Activated effector memory CD4-positive, alpha-beta T cell treated with Interleukin-2 at 50 U/mL for 16 hours (primary cell): ENCODE results near the gene DNAJC9.
A peak's percentile ranks its signal among the peaks of the same experiment; 100 is the strongest.
"Not testable (repeated sequence)": the region's sequence is repeated elsewhere in the genome, so short reads cannot be mapped to it uniquely, and the experiment has no call there.

ENCODE experiments used
- DNase-seq: peaks from one replicate; pipeline ENCODE4 v3.0.0-alpha.2; 2020

DNAJC9 gene, protein sequence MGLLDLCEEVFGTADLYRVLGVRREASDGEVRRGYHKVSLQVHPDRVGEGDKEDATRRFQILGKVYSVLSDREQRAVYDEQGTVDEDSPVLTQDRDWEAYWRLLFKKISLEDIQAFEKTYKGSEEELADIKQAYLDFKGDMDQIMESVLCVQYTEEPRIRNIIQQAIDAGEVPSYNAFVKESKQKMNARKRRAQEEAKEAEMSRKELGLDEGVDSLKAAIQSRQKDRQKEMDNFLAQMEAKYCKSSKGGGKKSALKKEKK

GRCh38 chr10:73246646-73247508 is at the start of gene DNAJC9:
DNAJC9 (minus strand) TSS chr10:73247255; CDS start chr10:73247189, 66 bp downstream.
- peak; percentile 97 for DNase-seq

DNA sequence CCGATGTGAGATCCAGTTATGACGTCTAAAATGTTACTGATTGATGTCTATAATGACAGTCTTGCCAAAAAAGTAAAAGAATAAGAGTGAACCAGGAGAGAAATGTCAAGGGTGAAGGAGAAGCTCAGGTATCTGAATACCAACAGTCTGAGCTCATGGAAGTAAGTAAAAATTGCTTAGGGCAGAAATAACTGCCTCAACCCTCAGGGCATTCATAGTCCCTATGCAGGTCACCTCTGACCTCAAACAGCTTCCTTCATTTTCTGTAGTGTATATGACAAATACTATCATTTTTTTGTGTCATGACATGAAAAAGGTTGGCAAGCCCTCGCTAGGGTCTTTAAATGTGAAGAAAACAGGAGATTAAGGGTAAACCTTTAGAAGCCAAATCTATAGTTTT is 46.4 kb upstream of the DNAJC9 start:
- no peak for DNase-seq

DNA sequence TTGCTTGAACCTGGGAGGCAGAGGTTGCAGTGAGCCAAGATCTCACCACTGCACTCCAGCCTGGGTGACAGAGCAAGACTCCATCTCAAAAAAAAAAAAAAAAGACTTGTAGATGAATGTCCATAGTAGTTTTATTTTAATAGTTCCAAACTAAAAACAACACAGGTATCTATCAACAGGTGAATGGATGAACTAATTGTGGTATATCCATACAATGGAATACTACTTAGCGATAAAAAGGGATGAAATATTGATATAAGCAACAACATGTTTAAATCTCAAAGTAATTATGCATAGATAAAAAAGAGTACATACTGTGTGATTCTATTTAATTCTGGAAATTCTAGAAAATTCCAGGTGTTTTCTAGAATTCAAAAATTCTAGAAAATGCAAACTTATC is 42.9 kb upstream of the DNAJC9 start:
- no peak for DNase-seq

DNA sequence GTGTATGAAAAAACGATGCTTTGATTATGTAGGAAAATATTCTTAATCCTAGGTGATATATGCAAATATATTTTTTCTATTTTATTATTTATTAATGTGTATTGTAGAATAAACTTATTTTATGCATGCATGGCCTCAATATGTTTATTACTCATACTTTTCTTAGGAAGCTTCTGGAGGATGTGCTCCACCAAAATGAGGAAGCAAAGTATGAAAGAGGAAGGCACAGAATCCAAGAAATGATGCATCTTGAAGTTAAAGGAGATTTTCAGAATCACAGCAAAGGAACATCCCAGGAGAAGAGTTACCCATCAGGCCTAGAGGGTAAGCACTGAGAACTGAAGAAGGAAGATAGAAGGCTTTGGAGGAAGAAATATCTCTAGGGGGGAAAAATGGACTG is 40.4 kb upstream of the DNAJC9 start:
- DNase-seq = no peak

DNA sequence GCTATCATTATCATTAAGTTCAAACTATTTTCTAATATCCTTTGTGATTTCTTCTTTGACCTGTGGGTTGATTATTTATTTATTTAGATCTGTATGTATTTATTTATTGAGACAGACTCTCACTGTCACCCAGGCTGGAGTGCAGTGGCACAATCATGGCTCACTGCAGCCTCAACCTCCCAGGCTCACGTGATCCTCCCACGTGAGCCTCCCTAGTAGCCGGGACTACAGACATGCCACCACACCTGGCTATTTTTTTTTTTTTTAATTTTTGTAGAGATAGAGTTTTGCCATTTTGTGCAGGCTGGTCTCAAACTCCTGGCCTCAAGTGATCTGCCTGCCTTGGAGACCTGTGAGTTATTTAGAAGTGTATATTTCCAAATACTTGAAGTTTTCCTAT is 34.0 kb upstream of the DNAJC9 start:
- no peak for DNase-seq

DNA sequence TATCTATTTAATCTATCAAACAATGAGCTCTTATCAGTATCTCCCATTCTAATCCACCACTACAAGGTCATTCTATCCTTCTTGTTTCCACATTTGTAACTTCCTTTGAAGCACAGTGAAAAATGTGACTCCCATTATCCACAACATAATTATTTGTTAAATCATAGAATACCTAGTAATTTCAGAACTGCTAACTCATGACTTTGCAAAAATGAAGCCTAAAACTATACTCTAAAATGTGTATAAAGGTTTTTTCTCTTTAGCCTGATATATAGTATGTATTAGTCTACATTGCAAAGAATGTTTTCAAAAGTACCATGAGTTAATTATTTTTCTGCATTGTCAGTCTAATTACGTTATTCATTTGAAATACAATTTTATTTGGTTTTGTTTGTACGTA is 17.4 kb upstream of the DNAJC9 start:
- DNase-seq = no peak

DNA sequence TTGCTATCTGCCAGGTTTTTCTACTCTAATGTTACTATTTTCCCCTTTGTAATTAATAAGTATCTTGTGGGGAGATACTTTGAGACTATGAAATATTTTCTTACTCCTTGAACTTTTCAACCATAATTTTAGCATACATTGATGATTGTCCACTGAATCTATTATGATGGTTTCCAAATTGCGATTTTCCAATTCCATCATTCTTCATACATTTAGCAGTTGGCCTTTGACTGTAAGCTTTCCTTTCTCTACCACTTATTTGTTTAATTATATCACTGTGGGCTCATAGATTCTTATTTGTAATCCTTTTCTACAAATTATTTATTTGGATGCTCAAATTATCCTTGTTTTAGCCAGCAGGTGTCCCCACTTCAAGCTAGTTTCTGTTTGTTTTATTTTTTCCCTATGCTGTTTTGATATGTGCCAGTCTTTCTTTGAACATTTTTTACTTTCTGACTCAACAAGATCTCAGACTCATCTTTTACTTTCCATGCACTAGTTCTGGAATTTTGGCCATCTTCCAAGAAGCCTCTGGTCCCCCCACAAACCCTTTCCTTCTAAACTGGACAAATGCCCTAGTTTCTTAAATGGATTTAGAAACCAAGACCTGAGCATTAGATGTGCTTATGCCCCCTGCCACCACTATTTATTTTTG is 16.8 kb upstream of the DNAJC9 start:
- no peak for DNase-seq

DNA sequence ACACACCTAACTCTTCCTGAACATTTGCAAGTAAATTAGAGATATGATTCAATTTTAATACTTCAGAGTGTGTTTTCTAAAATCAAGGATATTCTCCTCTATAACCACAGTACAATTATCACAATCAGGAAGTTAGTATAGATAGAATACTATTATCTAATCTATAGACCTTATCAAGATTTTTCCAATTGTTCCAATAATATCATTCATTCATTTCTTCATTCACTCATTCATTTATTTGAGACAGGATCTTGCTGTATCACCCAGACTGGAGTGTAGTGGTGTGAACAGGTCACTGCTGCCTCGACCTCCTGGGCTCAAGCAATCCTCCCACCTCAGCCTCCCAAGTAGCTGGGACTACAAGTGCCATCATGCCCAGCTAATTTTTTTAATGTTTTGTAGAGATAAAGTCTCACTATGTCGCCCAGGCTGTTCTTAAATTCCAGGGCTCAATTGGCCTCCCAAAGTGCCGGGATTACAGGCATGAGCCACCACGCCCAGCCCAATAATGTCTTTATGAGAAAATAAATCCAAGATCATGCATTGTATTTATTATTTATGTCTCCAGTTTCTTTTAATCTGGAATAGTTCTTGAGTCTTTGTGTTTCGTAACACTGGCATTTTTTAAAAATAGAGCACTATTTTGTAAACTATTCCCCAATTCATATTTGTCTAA is 16.0 kb upstream of the DNAJC9 start:
- no peak for DNase-seq

DNA sequence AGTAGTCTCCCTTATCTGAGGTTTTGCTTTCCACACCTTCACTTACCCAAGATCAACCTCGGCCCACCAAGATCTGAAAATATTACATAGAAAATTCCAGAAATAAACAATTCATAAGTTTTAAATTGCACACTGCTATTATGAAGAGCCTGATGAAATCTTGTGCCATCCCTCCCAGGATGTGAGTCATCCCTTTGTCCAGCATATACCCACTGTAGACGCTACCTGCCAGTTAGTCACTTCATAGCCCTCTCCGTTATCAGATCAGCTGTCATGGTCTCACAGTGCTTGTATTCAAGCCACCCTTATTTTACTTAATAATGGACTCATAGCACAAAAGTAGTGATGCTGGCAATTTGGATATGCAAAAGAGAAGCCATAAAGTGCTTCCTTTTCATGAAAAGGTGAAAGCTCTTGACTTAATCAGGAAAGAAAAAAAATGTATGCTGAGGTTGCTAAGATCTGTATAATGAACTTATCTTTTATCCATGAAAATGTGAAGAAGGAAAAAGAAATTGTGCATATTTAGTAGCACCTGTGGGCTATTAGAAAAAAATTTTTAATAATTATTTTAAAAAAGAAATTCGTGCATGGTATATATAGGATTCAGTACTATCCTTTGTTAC is 15.2 kb upstream of the DNAJC9 start:
- DNase-seq = no peak

GRCh38 chr10:73261362-73261995 is 14.4 kb upstream of the DNAJC9 start:
- no peak for DNase-seq

DNA sequence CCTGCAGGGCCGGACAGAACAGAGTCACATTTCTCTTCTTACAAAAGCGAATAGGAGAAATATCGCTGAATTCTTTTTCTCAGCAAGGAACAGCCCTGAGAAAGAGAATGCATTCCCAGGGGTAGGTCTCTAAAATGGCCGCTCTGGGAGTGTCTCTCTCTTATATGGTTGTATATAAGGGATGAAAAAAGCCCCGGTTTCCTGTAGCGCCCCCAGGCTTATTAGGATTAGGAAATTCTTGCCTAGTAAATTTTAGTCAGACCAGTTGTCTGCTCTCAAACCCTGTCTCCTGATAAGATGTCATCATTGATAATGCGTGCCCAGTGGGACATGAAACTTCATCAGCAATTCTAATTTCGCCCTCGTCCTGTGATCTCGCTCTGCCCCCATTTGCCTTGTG is 11.6 kb upstream of the DNAJC9 start:
- not testable (repeated sequence) for DNase-seq

GRCh38 chr10:73253225-73253555 is 6.1 kb upstream of the DNAJC9 start:
- no peak for DNase-seq

- peak; percentile 92 for DNase-seq
Observed at GRCh38 chr10:73252445-73253224, 5.6 kb upstream of the DNAJC9 start, which contains the start of gene MRPS16. MRPS16 (minus strand) TSS chr10:73252644; CDS start chr10:73252482, 162 bp downstream.

DNA sequence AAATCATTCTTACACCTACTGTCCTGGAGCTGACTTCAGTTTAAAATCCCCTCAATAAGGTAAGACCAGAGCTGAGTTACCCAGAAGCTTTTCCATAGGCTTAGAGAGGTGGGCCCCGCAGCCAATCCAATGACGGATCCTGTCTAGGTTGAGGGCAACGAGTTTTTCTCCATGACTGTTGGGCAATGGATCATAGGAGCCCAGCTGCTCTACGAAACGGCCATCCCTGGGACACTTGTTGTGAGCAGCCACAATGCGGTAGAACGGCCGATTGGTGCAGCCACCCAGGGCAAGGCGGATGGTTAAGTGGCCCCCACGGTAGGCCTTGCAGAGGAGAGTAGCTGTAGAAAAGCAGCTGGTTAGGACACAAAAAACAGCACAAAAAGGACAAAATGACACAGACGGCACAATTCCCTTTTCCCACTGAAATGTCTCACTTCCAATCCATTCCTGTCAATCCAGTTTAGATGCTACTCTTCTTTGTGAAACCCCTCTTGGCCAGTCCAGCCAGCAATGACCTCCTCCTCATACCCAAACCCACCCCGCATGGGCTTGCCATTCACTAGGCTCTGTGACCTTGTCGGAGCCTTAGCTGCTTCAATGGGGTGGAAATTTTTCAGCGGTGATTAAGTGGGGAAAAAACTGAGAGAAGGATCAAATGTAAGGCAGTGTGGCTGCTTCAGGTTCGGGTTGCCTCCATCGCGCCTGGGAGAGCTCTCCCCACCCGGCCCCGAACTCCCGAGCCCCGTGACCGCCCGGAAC is 4.8 kb upstream of the DNAJC9 start:
- no peak for DNase-seq

DNA sequence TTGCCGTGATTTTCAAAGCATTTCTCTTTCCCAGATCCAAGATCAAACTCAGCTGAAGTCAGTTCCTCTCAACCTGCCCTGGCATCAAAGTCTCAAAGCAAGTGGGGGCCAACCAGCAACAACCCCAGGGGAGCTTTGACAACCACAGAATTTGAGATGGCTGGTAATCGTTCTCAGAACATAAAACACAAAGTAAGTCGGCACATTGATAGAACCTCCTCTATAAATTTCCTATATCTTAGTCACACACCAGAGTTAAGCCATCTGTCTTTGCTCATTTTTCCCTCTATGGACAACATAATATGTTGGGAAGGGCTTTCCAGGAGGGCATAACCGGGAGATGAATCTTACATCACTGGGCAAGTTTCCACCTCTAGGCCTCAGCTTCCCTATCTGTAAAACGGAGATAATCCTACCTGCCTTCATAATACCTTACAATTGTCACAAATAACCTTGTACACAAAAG is 1.2 kb upstream of the DNAJC9 start:
- no peak for DNase-seq

DNA sequence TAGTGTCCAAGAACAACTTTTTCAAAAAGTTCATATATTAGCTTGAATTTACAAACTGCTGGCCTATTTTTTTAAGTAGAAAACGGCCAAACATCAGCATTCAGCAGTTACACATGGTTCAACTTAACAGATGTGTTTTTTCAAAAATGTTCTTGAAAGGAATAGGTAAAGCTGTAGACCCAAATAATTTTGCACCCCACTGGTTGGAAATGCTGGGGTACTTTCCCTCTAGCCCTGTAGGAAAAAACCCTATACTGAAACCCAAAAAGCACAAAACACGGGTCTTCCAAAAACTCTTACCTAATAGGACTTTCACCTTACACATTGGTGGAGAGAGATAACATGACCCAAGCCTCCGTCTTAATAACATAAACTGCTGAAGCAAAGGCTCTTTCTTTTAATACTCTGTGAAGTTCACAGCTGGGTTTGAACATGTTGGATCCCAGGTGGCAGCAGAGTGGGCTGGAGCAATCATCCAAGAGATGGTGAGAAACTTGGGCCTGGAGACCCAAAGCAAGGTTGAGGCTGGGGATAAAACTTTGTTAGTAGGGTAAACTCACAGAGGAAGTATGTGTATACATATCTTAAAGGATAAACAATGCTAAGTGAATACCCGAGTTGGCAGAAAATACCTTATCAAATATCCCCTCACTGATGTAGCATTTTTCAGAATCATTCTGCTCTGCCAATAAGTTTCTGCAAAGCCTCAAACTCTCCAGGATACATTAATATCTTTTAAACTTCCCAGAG is 629 bp upstream of the DNAJC9 start:
- no peak for DNase-seq

DNA sequence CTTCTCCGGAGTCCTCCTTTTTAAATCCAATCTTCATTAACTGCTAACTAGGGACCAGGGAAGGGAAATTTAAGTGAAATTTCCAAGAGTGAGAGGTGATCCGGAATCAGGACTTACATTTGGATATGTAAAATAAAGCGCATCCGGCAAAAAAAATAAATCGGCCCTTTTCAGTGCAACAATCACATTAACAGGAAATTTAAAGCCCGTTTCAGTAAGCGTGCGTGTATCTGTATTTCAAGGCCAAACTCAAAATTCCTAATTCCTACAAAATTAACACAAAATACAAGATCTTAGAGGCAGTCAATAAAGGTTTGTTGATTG is 771 bp downstream of the DNAJC9 start:
- DNase-seq = no peak

DNA sequence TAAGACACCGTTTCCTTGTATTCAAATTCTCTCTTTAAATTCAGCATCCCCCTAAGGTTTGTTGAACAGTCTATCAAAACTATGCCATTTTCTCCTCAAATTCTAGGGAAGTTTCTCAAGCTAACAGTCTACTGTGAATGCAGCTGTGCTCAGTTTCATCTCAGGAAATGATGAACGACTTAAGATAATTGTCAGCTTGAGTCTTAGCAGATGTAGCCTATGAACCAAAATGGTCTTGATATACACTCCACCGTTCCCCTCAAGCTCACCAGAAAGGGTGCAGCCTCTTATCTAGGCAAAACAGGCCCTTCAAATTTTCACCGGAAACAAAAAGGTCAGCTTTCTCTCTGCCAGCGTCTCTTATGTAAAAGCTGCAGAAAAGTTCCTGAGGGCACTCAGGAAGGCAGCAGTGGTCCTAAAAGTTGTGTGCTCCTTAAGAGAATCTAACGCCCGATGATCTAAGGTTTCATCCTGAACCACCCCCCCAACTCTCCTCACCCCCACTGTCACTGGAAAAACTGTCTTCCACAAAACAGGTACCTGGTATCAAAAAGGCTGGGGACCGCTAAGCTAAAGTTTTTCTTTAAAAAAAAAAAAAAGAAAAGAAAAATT is 2.1 kb downstream of the DNAJC9 start:
- no peak for DNase-seq

GRCh38 chr10:73239908-73240307 is 7.1 kb downstream of the DNAJC9 start:
- DNase-seq = no peak
